Ovary (tissue), 9 donors: Measurements from ENCODE around the gene KRT78. TPM values are rescaled to one million over a fixed set of nuclear protein-coding genes. Genes with fewer than 3 reads are reported as not detected.

Source experiments
- DNase-seq, 5 donors: peaks; one replicate each; pipeline ENCODE4 v3.0.0-alpha.2; 2019 to 2020
- H3K27ac ChIP-seq, 2 donors: fragments of 200-600 bp; one replicate each; pipeline versions ENCODE4 v1.5.1 to v1.8.0; 2019 to 2022
- H3K27me3 ChIP-seq: fragments of 200-600 bp; one replicate; pipeline ENCODE4 v1.8.0; 2022
- H3K36me3 ChIP-seq: fragments of 200-600 bp; sonication (generic); one replicate; pipeline ENCODE4 v1.5.1; 2019
- H3K4me1 ChIP-seq: one replicate; pipeline ENCODE4 v1.8.1; 2013; ENCODE audit warnings: mild to moderate bottlenecking, moderate library complexity; ENCODE audit not compliant: insufficient read depth
- H3K4me3 ChIP-seq: fragments of 200-600 bp; sonication (generic); one replicate; pipeline ENCODE4 v1.5.1; 2017
- H3K9me3 ChIP-seq, 2 donors: fragments of 200-600 bp in 1 of 2; sonication (generic) in 1 of 2; one replicate each; pipeline versions ENCODE4 v1.5.1 to v1.8.1; 2013 to 2019; ENCODE audit warnings: mild to moderate bottlenecking in 1 of 2, moderate library complexity in 1 of 2
- CTCF ChIP-seq, 3 donors: fragments of 450-650 bp in 2 of 3; fragments of 200-600 bp in 1 of 3; IDR thresholded peaks; one replicate each; pipeline versions ENCODE4 v1.5.1 to v1.8.0; 2016 to 2022; ENCODE audit warnings: antibody characterized with exemption in 3 of 3, mild to moderate bottlenecking in 1 of 3
- EP300 ChIP-seq: sonication (generic); formaldehyde crosslinking; IDR thresholded peaks from one replicate; pipeline ENCODE4 v1.6.1; 2017; ENCODE audit warnings: antibody characterized with exemption
- POLR2A ChIP-seq: fragments of 450-650 bp; IDR thresholded peaks from one replicate; pipeline ENCODE4 v1.6.1; 2017; ENCODE audit warnings: antibody characterized with exemption, mild to moderate bottlenecking, moderate library complexity
- WGBS, 3 donors: extraction: QIAGEN DNeasy Blood & Tissue Kit in 1 of 3; methylation state at CpG; one replicate each; pipeline versions ENCODE4 v1.1.5 to v1.1.7; 2013 to 2017; 5-methylcytosine and 5-hydroxymethylcytosine counted together
- intact Hi-C, 4 donors: fragments of 100-400 bp; cut with DNase I; formaldehyde crosslinking; loops; one replicate each; pipeline versions ENCODE4 v1.11.0 to v1.15.1; 2022 to 2023
- polyA plus RNA-seq, 2 donors: library from polyadenylated mRNA; stranded (reverse); fragments of 200-250 nt in 1 of 2; fragments of 350-450 nt in 1 of 2; fragmentation: Illumina TruSeq in 1 of 2; extraction: RNeasy Lipid Tissue Mini Kit (QIAGEN cat#74804) in 1 of 2; gene quantifications; one replicate each; pipeline ENCODE4 v1.2.3, GENCODE V29; 2013 to 2014
- total RNA-seq, 7 donors: library from RNA; depleted of rRNA in 2 of 7; stranded (reverse); fragments of >200 nt in 2 of 7; fragmentation: NEBNext Ultra II Directional in 3 of 7; extraction: Animal tissue kit (Norgen Biotek cat#: 25700) in 3 of 7; gene quantifications; one replicate each; pipeline versions ENCODE4 v1.1.0 to v1.2.4, GENCODE V29; 2016 to 2023
- donor health status: DM: no; HTN: no; CAD: no; lungs with moderate emphysema.
- donor health status: DM: no; HTN: no; CAD: no.
- donor health status: Bipolar disorder and iron deficiency.
- donor health status: DM: yes; HTN: yes; CAD: no.
- donor health status: DM: no; HTN: no; CAD: no.
- donor health status: DM: yes; HTN: yes; CAD: no.

The KRT78 gene
- total and polyA plus RNA-seq, 9 donors = 0.46 TPM; not detected in 8

- Histone ChIP-seq H3K4me3 (no peak overlapping the region), H3K27ac (no peak overlapping the region), H3K4me1 (no peaks in the 10 kb centered on the region), H3K9me3 (no peaks in the 10 kb centered on the region), H3K27me3 (no peaks in the 10 kb centered on the region), H3K36me3 (no peaks in the 10 kb centered on the region)
- WGBS, 3 donors = 82 to 88% (median 83%) methylated on average over 10 of the region's 10 CpGs
- no peak for TF ChIP-seq POLR2A
- TF ChIP-seq CTCF (IDR thresholded peaks at IDR 0.05) = no peak
- TF ChIP-seq EP300 = no peak
- intact Hi-C loops = no loop called here
- no peak for DNase-seq
These were observed 26.8 kb downstream of the KRT78 start for GRCh38 chr12:52821826-52822660.

- H3K27ac ChIP-seq = no peak overlapping the region
- no peaks in the 10 kb centered on the region for H3K36me3 ChIP-seq
- no peaks in the 10 kb centered on the region for H3K4me1 ChIP-seq
- H3K4me3 ChIP-seq = no peak overlapping the region
- H3K27me3 ChIP-seq = no peaks in the 10 kb centered on the region
- no peaks in the 10 kb centered on the region for H3K9me3 ChIP-seq
- DNase-seq = no peak
- 75 to 84% (median 82%) methylated on average over 4 of the region's 4 CpGs for WGBS, 3 donors
- no peak for TF ChIP-seq POLR2A
- TF ChIP-seq EP300 = no peak
- no peak for TF ChIP-seq CTCF (IDR thresholded peaks at IDR 0.05)
- intact Hi-C loops = no loop called here
These were observed 27.6 kb downstream of the KRT78 start for GRCh38 chr12:52821071-52821730.

- H3K4me3 ChIP-seq = no peak overlapping the region
- H3K4me1 ChIP-seq = no peaks in the 10 kb centered on the region
- H3K9me3 ChIP-seq = no peaks in the 10 kb centered on the region
- no peaks in the 10 kb centered on the region for H3K36me3 ChIP-seq
- intact Hi-C loops = no loop called here
- H3K27ac ChIP-seq = no peak overlapping the region
- no peak for DNase-seq
- TF ChIP-seq CTCF (IDR thresholded peaks at IDR 0.05) = no peak
- no peak for TF ChIP-seq EP300
- TF ChIP-seq POLR2A = no peak
- 74 to 84% (median 81%) methylated on average over 6 of the region's 6 CpGs for WGBS, 3 donors
- no peaks in the 10 kb centered on the region for H3K27me3 ChIP-seq
These were observed 28.3 kb downstream of the KRT78 start for GRCh38 chr12:52820521-52820920.

GRCh38 chr12:52819731-52820510 lies 28.9 kb downstream of the KRT78 start:
- Histone ChIP-seq H3K4me1 (no peaks in the 10 kb centered on the region), H3K4me3 (no peak overlapping the region), H3K27ac (no peak overlapping the region), H3K9me3 (no peaks in the 10 kb centered on the region), H3K27me3 (no peaks in the 10 kb centered on the region), H3K36me3 (no peaks in the 10 kb centered on the region)
- intact Hi-C loops = no loop called here
- TF ChIP-seq CTCF (IDR thresholded peaks at IDR 0.05) (no peak), EP300 (no peak), POLR2A (no peak)
- 49 to 53% (median 50%) methylated on average over 7 of the region's 7 CpGs for WGBS, 3 donors
- DNase-seq = no peak
